ENCODE measurements around the gene OTULINL.

DNA sequence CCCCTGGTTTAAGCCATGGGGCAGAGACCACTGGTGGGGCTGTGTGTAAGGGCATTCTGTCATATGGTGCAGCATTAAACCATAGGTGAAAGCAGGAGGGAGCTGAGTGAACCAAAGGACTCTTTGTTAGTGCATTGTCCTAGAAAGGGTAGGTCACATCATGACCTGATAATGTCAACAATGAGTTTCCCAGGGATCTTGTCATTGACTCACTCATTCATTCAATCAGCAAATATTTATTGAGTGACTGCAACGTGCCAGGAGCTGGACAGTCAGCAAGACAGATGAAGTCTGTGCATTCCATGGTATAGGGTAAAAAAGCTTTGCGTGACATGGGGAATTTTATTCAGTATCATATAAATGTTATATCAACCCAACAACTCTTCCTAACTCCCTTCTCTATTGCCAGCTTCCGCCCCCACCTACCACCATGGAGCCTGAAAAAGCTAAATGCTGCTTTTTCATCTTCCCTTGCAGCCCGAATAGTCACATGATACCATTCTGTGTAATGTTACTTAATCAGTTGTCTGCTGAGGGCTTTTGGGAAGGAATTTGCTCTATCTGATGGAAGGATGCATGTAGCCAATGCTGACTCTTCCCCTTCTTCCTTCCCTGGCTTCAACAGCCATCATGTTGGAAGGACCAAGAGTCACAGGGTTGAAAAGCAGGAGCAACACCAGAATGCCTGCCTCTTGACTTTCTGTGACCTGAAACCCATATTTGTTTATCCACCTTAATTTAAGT is 11.5 kb upstream of the OTULINL start:
- TF ChIP-seq, protein P1, sequence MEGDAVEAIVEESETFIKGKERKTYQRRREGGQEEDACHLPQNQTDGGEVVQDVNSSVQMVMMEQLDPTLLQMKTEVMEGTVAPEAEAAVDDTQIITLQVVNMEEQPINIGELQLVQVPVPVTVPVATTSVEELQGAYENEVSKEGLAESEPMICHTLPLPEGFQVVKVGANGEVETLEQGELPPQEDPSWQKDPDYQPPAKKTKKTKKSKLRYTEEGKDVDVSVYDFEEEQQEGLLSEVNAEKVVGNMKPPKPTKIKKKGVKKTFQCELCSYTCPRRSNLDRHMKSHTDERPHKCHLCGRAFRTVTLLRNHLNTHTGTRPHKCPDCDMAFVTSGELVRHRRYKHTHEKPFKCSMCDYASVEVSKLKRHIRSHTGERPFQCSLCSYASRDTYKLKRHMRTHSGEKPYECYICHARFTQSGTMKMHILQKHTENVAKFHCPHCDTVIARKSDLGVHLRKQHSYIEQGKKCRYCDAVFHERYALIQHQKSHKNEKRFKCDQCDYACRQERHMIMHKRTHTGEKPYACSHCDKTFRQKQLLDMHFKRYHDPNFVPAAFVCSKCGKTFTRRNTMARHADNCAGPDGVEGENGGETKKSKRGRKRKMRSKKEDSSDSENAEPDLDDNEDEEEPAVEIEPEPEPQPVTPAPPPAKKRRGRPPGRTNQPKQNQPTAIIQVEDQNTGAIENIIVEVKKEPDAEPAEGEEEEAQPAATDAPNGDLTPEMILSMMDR (IDR thresholded peaks at IDR 0.05): no peak
- no peak for TF ChIP-seq POLR2A (IDR thresholded peaks at IDR 0.05)

Data from adrenal gland (tissue), 5 donors.